ENCODE measurements around the gene RELA. TPM values are rescaled to one million over a fixed set of nuclear protein-coding genes. Genes with fewer than 3 reads are reported as not detected.

Gene RELA
- total and polyA plus RNA-seq, 12 donors: 28.9 to 55.2 (median 38.7) TPM

DNA sequence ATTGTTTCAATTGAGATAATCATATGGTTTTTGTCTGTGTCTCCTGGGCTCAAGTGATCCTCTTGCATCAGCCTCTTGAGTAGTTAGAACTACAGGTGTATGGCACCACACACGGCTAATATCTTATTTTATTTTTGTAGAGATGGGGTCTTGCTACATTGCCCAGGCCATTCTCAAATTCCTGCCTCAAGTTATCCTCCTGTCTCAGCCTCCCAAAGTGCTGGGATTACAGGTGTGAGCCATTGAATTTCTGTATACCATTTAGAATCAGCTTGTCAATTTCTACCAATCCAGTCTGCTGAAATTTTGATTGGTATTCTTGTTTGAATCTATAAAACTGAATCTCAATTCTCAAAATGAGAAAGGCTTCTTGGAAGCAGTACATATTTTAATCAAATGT, 39.0 kb upstream of the RELA start:
- TF ChIP-seq, protein P1, sequence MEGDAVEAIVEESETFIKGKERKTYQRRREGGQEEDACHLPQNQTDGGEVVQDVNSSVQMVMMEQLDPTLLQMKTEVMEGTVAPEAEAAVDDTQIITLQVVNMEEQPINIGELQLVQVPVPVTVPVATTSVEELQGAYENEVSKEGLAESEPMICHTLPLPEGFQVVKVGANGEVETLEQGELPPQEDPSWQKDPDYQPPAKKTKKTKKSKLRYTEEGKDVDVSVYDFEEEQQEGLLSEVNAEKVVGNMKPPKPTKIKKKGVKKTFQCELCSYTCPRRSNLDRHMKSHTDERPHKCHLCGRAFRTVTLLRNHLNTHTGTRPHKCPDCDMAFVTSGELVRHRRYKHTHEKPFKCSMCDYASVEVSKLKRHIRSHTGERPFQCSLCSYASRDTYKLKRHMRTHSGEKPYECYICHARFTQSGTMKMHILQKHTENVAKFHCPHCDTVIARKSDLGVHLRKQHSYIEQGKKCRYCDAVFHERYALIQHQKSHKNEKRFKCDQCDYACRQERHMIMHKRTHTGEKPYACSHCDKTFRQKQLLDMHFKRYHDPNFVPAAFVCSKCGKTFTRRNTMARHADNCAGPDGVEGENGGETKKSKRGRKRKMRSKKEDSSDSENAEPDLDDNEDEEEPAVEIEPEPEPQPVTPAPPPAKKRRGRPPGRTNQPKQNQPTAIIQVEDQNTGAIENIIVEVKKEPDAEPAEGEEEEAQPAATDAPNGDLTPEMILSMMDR (IDR thresholded peaks at IDR 0.05): no peak
- Histone ChIP-seq H3K27ac (no peak overlapping the region), H3K36me3 (no peaks in the 10 kb centered on the region), H3K4me3 (no peak overlapping the region), H3K27me3 (no peaks in the 10 kb centered on the region), H3K4me1 (peaks cover 0 to 9% (median 4%) of the 10 kb centered on the region in 9 donors), H3K9me3 (no peaks in the 10 kb centered on the region)
- DNase-seq (no peak), ATAC-seq (no peak)
- intact Hi-C loops (cut with DNase I): loop anchor here in 4 of 10 donors (5.0 to 10.0 kb wide), 3 partner anchors 77 to 286 kb away; no protein-coding TSS in a partner anchor
- WGBS, 2 donors: 82 to 96% methylated on average over 1 of the region's 1 CpG

DNA sequence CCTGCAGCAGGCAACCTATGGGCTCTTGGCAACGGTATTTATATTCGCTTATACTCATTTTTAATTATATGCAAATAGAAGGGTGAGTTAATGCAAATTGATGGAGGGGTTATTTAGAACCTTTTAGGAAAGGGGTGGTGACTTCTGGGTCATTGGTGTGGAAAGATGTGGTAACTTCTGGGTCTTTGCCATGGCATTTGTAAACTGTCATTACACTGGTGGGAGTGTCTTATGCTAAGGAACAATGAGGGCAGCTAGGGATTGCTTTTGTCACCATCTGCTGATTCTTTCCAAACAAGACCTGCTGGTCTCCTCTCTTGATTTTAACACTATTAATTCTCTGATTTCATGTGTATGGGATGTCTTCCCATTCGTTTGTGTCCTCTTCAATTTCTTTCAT, 37.7 kb upstream of the RELA start:
- Histone ChIP-seq H3K27ac (no peak overlapping the region), H3K9me3 (no peaks in the 10 kb centered on the region), H3K4me3 (no peak overlapping the region), H3K27me3 (no peaks in the 10 kb centered on the region), H3K4me1 (peaks cover 0 to 15% (median 10%) of the 10 kb centered on the region in 9 donors), H3K36me3 (no peaks in the 10 kb centered on the region)
- TF ChIP-seq, protein P1 (IDR thresholded peaks at IDR 0.05): no peak
- WGBS, 2 donors: 77 to 78% methylated on average over 3 of the region's 3 CpGs
- intact Hi-C loops (cut with DNase I): loop anchor here in 4 of 10 donors (5.0 to 10.0 kb wide), 3 partner anchors 76 to 287 kb away; no protein-coding TSS in a partner anchor
- ATAC-seq (no peak), DNase-seq (no peak)

DNA sequence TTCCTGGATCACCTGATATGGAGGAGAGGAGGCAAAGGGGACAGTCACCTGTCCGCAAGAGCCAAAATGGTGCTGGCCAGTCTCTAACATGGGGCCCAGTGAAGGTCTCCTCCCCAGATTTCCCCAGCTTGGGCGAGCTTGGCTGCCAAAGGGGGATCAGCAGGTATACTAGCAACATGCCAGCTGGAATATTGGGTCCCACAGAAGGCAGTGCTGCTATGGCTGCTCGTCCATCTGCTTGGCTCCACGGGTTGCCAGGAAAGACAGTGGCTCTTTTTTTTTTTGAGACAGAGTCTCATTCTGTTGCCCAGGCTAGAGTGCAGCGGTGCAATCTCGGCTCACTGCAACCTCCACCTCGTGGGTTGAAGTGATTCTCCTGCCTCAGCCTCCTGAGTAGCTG, 36.6 kb upstream of the RELA start:
- no peaks in the 10 kb centered on the region for H3K36me3 ChIP-seq
- intact Hi-C loops (cut with DNase I): loop anchor here in 2 of 10 donors (5.0 to 10.0 kb wide), 2 partner anchors 37 to 65 kb away; partner anchors contain the start of genes RELA (in 1 of the 2) and SIPA1 (in 1 of the 2)
- WGBS, 2 donors: 82 to 83% methylated on average over 7 of the region's 7 CpGs
- H3K9me3 ChIP-seq: no peaks in the 10 kb centered on the region
- TF ChIP-seq, protein P1 (IDR thresholded peaks at IDR 0.05): no peak
- H3K27ac ChIP-seq: no peak overlapping the region
- H3K4me3 ChIP-seq: no peak overlapping the region
- ATAC-seq (no peak), DNase-seq (no peak)
- peaks cover 0 to 20% (median 12%) of the 10 kb centered on the region in 9 donors for H3K4me1 ChIP-seq
- no peaks in the 10 kb centered on the region for H3K27me3 ChIP-seq

DNA sequence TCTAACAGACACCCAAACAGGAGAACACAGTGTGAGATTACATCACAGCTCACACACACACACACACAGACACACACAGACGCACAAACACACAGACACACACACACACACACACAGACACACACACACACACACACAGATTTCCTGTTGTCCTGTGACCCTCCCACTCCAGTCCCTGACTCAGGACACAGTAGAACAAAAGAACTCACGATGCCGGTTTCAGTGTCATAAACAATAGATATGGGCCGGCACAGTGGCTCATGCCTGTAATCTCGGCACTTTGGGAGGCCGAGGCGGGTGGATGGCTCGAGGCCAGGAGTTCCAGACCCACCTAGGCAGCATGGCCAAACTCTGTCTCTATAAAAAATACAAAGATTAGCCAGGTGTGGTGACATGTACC, 35.5 kb upstream of the RELA start:
- ATAC-seq (peak; percentile 48 to 87 (median 78)), DNase-seq (no peak)
- Histone ChIP-seq H3K4me3 (no peak overlapping the region), H3K27me3 (no peaks in the 10 kb centered on the region), H3K27ac (peak overlapping the region in 4 of 10 donors; percentile 12 to 60 (median 47)), H3K36me3 (no peaks in the 10 kb centered on the region), H3K4me1 (peaks cover 0 to 24% (median 12%) of the 10 kb centered on the region in 9 donors), H3K9me3 (no peaks in the 10 kb centered on the region)
- TF ChIP-seq, protein P1 (IDR thresholded peaks at IDR 0.05): no peak
- intact Hi-C loops (cut with DNase I): loop anchor here in 2 of 10 donors (5.0 to 10.0 kb wide), 2 partner anchors 36 to 63 kb away; partner anchors contain the start of genes RELA (in 1 of the 2) and SIPA1 (in 1 of the 2)
- 43 to 46% methylated on average over 8 of the region's 8 CpGs for WGBS, 2 donors
